AG10803 (cell line): ENCODE measurements around the gene SERP2.

Source experiments
- DNase-seq: peaks from one replicate; pipeline ENCODE4 v3.0.0; 2010; ENCODE audit warnings: low read depth
- H3K4me3 ChIP-seq: 2 replicates; pipeline ENCODE4 v1.5.1; 2011; ENCODE audit warnings: mild to moderate bottlenecking, low read length, control low read depth
- TF ChIP-seq, protein P1 (sequence below): conservative IDR thresholded peaks from 2 replicates; pipeline ENCODE4 v1.5.1; 2011; ENCODE audit warnings: mild to moderate bottlenecking, low read length, control low read depth, inconsistent platforms

SERP2 gene

GRCh38 chr13:44407891-44408290 is 34.3 kb downstream of the SERP2 start:
- TF ChIP-seq, protein P1, sequence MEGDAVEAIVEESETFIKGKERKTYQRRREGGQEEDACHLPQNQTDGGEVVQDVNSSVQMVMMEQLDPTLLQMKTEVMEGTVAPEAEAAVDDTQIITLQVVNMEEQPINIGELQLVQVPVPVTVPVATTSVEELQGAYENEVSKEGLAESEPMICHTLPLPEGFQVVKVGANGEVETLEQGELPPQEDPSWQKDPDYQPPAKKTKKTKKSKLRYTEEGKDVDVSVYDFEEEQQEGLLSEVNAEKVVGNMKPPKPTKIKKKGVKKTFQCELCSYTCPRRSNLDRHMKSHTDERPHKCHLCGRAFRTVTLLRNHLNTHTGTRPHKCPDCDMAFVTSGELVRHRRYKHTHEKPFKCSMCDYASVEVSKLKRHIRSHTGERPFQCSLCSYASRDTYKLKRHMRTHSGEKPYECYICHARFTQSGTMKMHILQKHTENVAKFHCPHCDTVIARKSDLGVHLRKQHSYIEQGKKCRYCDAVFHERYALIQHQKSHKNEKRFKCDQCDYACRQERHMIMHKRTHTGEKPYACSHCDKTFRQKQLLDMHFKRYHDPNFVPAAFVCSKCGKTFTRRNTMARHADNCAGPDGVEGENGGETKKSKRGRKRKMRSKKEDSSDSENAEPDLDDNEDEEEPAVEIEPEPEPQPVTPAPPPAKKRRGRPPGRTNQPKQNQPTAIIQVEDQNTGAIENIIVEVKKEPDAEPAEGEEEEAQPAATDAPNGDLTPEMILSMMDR = no peak
- no peak overlapping the region for H3K4me3 ChIP-seq
- DNase-seq = no peak

DNA sequence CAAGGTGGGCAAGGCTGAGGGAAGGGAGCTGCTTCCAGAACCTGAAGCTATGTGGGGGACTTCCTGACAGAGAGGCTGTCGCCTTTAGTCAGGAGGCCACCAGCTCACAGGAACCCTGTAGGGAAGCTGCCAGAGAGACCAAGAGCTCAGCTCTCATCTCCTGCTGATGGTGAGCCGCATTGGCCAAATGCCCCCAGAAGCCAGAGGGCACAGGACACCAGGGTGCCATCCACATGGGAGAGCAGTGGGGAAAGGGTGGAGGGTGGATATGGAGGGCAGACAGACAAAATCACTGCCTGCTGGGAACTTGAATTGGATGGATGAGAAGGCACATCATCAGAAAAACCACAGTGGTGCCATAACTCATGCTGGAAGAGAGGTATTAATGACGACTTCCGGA is 36.0 kb downstream of the SERP2 start:
- DNase-seq = no peak
- TF ChIP-seq, protein P1 = no peak
- no peak overlapping the region for H3K4me3 ChIP-seq

- H3K4me3 ChIP-seq = no peak overlapping the region
- TF ChIP-seq, protein P1 = no peak
- DNase-seq = no peak
Measured at GRCh38 chr13:44410328-44410859, 36.8 kb downstream of the SERP2 start.

- no peak for DNase-seq
Measured at GRCh38 chr13:44411841-44412240, 38.2 kb downstream of the SERP2 start.

GRCh38 chr13:44412346-44412935 is 38.8 kb downstream of the SERP2 start:
- no peak overlapping the region for H3K4me3 ChIP-seq
- TF ChIP-seq, protein P1 = no peak
- DNase-seq = no peak

More at GRCh38 chr13:44411841-44412240, 38.2 kb downstream of the SERP2 start:
- no peak overlapping the region for H3K4me3 ChIP-seq
- TF ChIP-seq, protein P1 = no peak

DNA sequence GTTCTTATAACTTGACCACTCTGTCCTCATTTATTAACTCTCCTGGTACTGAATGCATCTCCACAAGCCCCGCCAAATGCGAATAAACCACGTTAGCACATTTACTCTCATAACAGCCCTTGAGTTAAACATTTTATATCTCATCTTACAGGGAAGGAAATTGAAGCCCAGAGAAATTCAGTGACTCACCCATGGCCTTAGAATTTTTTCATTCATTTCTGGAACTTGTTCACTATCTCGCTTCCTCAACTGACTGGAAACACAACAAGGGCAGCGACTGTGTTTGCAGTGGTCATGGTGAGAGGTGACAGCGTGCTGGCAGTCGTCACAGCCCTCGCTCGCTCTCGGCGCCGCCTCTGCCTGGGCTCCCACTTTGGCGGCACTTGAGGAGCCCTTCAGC is 39.5 kb downstream of the SERP2 start:
- DNase-seq = no peak
- TF ChIP-seq, protein P1 = no peak
- no peak overlapping the region for H3K4me3 ChIP-seq

DNA sequence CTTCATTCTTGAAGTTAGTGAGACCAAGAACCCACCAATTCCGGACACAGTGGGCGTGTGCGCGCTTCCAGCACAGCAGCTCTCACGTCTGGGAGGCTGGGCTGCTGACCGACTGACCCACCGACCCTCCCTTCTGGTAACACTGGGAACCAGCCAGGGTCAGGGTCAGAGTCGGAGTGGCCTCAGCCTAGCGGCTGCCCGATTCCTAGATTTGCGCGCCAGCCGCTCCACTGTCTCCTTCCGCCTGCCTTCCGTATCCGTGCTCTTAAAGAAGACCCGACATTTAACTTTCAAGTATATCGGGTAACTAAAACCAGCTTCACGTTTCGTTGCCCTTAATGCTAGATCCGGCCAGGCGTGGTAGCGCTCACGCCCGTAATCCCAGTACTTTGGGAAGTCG is 41.1 kb downstream of the SERP2 start:
- TF ChIP-seq, protein P1 = no peak
- H3K4me3 ChIP-seq = no peak overlapping the region
- no peak for DNase-seq
